ENCODE data around the gene NR1D1.

DNA sequence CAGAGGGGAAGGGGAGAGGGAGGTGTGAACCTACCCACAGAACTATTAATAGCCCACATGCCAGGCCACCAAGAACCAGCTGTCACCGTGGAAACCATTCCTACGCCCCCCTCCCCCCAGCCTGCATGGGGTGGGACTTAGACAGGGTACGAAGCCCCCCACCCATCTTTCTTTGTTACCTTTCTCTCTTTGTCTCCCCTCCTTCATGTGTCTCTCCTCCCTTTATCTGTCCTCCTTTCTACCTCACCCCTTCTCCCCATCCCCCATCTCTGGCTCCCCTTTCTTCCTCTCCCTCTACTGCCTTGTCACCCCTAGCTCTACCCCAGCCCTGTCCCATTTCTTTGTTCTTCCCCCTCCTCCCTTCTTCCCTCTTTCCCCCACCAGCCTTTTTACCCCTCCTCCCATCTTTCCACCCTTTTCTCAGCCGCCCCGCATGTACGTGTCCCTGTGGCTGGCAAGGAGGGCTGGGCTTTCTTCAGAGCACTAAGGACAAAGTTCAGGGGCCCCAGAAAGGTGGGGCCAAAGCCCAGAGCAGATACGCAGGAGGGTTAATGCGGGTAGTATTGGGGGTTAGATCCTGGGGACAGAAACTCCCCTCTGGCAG, 29.6 kb downstream of the NR1D1 start:
- TF ChIP-seq, protein P1, sequence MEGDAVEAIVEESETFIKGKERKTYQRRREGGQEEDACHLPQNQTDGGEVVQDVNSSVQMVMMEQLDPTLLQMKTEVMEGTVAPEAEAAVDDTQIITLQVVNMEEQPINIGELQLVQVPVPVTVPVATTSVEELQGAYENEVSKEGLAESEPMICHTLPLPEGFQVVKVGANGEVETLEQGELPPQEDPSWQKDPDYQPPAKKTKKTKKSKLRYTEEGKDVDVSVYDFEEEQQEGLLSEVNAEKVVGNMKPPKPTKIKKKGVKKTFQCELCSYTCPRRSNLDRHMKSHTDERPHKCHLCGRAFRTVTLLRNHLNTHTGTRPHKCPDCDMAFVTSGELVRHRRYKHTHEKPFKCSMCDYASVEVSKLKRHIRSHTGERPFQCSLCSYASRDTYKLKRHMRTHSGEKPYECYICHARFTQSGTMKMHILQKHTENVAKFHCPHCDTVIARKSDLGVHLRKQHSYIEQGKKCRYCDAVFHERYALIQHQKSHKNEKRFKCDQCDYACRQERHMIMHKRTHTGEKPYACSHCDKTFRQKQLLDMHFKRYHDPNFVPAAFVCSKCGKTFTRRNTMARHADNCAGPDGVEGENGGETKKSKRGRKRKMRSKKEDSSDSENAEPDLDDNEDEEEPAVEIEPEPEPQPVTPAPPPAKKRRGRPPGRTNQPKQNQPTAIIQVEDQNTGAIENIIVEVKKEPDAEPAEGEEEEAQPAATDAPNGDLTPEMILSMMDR (IDR thresholded peaks at IDR 0.05; ENCODE audit: low read depth, low read length) = no peak
- TF ChIP-seq POLR2A (IDR thresholded peaks at IDR 0.05; ENCODE audit: extremely low read depth, insufficient read length) (no peak), MYC (IDR thresholded peaks at IDR 0.05; ENCODE audit: low read depth, low read length) (no peak)
- TF ChIP-seq, protein P2, sequence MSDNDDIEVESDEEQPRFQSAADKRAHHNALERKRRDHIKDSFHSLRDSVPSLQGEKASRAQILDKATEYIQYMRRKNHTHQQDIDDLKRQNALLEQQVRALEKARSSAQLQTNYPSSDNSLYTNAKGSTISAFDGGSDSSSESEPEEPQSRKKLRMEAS (IDR thresholded peaks at IDR 0.05; ENCODE audit: low read depth, low read length) = no peak

Measured in NB4 (cell line).